GM19193 (cell line): ENCODE measurements around the gene DCBLD1.

Experiments
- POLR2A ChIP-seq: IDR thresholded peaks from 4 replicates; pipeline ENCODE4 v1.6.1; 2011; ENCODE audit not compliant: insufficient read depth, insufficient read length; ENCODE audit errors: extremely low read depth

DCBLD1 gene

DNA sequence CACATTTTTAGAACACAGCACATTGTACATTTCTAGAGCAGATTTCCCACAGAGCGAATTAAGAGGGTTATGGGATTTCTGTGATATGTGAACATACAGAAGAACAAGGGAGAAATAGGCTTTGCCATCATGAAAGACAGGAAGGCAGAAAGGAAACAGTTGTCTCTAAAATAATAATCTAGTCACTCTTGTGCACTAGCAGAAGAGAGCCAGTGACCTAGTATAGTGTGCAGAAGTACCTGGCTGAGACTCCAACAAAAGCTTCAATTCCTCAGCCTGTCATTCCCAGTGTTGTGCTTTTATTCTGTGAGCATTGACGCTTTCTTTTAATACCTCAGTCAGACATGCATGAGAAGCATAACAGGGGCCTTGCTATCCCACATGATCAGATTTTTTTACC, 17.8 kb upstream of the DCBLD1 start:
- no peak for TF ChIP-seq POLR2A

DNA sequence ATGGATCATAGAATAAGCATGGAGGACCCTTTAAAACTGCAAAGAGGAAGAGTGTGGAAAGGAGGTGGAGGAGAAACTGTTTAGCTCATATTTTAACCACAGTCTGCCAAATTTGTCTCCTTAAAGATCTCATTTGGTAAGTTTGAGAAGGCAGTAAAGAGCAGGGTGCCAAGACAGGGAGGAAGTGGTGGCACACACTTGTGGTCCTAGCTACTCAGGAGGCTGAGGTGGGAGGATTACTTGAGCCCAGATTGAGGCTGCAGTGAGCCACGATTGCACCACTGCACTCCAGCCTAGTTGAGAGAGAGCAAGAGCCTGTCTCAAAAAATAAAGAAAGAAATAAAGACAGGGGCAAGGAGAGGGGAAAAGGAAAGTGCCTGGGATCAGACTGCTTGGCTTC, 16.8 kb upstream of the DCBLD1 start:
- no peak for TF ChIP-seq POLR2A

DNA sequence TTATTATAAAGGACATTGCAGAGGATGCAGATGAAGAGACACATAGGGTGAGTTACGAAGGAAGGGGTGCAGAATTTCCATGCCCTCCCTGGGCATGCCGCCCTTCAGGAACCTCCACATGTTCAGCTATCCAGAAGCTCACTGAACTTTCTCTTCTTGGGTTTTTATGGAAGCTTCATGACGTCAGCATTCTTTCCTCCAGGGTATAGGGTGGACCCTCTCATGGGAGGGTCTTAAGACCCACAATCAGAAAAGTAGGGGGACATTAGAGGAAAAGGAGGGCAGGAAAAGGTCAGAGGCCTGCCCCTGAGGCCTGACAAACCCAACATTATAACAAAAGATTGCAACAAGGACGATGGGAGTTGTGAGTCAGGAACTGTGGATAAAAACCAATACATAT, 14.6 kb upstream of the DCBLD1 start:
- no peak for TF ChIP-seq POLR2A

DNA sequence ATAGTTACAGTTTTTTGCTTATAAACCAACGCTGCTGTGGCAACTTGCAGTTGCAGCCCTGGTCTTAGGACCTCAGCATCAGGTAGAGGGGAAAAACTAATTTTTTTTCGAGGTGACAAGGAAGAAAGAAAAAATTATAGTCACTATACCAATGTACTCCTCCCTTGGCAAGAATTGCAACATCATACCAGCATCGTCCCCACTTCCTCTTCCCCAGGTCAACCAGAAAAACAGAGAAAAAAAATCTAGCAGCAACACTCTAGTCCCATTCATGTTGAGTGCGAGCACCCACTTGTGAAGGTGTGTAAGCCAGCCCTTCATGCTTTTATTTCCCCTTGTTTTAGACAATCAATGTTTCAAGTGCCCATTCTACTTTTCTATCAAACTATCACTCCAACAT, 13.1 kb upstream of the DCBLD1 start:
- TF ChIP-seq POLR2A, result no peak

DNA sequence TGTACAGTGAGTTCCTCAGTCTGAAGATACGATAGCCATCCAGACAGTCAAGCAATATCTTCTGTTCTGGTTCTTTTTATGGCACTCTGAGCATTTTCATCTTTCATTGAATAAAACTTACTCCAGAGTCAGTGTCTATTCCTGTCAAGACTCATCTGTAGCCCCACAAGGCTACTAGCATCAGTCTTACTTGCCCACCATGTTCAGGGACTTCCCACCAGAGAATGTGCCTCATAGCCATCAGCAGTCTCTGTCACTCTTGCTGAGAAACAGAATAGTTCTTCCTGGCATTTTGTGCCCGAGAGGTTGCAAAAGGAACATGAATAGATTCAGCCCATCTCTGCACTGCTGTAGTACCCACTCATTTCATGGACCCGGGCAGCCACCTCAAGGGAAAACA, 12.7 kb upstream of the DCBLD1 start:
- TF ChIP-seq POLR2A, result no peak

DNA sequence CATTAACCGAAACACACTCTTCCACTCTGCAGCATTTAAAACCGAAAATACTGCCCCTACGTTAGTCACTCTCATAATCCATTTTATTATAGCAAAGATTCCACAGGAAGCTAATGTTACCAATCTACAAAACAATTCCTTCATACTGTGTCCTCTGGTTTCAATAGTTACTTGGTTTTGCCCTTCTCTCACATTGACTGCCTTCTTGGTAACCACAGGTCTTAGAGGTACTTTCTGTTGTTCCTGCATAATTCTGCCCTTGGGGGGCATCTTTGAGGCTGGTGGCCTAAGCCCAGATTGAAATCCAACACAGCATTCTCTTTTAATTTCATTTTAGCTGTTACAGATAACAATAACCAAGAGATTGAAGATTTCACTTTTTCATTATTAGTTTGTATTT, 9.8 kb upstream of the DCBLD1 start:
- TF ChIP-seq POLR2A, result no peak

DNA sequence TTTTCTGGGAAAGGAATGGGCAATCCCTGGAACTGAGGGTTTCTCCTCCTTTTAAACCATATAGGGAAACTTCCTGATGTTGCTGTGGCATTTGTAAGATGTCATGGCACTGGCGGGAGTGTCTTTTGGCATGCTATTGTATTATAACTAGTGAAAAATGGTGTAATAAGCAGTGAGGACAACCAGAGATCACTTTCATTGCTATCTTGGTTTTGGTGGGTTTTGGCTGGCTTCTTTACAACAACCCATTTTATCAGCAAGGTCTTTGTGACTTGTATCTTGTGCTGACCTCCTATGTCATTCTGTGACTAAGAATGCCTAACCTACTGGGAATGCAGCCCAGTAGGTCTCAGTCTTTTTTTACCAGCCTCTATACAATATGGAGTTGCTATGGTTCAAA, 9.1 kb upstream of the DCBLD1 start:
- TF ChIP-seq POLR2A, result no peak

DNA sequence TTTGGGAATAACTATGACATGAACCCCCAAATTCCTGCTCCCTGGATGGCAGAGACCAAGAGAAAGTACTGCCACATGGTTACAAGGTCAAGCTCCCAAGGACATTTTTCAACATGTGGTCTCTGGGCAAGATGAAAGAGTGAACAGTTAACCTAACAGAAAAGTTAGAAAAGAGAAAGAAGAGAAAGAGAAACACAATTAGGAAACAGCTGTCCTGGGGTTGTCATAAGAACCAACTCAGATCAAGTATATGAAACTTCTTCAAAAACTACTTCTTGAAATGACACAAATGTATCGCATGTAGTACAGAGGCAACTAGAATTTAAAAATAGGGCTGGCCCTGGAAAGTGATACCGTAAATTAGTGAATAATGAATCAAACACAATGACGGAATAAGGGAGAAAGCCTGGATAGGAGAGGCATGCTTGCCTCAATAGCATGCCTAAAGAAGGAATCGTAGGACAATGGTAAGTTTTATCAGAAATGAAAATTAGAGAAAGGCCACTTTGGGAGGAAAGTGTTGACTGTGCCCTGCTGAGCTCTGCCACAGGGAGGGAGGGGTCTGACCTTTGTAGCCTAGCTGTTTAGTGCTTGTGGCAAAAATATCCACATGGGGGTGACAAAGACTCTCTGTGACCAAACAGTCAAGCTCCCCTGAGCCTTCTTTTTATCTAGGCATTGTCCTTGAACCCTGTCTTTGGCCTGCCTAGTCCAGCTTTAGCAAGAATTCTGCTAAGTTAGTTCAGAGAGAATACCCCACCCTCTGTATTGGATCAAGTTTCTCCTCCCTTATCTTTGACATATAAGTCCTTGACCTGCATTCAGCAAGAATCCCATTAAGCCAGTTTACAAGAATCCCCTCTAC, 4.3 kb upstream of the DCBLD1 start:
- TF ChIP-seq POLR2A, result no peak

DNA sequence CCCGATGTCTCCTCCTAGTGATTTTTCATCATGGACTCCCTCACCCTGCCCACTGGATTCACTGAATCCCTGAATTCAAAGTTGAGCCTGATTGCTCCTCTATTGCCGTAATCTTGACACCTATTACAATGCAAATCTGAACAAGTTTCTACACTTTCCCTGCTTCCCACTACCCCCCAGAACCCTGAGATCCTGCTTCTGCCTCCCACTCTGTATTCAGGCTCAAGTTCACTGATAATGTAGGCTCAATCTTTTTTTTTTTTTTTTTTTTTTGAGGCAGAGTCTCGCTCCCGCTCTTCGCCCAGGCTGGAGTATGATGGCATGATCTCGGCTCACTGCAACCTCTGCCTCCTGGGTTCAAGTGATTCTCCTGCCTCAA, 3.6 kb upstream of the DCBLD1 start:
- TF ChIP-seq POLR2A, result no peak

DNA sequence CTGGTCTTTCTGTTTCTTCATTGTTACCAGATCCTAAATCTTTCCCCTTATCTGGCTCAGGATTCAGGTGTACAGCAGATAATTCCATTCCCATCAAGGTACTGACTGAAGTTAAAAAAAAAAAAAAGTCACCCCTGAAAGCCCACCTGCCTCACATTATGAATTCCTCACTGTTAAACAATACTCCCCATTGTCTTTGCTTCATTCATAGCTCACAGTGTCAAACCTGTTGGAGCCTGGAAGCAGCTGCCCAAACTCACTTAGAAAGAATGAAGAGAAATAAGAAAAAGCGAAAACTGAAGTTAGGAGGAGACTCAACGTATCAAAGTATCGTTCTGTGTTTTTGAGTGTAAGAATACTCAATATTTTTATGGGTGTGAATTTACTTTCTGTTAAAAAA, 1.8 kb upstream of the DCBLD1 start:
- TF ChIP-seq POLR2A, result no peak

DNA sequence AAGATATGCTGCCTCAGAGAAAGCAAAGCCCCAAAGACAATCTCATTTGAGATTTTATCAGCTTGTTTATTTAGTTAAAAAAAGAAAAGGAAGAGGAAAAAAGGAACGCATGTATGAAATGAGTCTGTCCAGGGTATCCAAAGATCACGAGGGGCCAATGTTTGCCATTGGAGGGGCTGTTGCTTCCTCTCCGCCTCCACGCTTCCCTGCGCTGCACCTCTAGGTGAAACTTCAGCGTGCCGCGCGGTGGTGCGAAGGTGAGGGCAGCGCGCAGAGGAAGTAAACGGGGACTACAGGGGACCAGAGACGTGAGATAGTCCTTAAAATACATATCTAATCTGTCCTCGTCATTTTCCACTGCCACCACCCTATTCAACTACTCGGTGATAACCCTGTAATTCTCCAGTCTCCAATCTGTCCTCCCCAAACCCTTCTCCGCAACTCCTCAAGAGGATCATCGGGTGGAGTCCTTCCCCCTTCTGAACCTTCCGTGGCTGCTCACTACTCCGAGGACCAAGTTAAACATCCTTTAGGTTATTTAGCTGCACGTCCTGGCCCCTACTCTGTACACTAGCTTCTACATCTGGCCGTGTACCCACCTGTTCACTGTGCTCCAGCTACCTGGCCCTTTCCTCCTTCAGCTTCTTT, 1.1 kb upstream of the DCBLD1 start:
- no peak for TF ChIP-seq POLR2A

DNA sequence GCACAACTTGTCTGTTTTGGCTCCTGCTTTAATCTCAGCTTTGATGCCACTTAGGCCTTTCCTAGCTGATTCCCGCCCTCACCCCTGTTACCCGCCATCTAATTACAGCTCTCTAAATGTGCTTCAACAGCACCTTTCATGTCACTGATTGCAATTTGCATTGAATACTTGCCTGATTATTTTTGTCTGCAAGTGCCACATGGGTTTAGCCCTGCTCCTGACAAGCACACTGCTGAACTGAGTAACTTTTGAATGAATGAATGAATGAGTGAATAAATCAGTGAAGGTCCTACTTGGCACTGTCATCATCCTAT, 591 bp upstream of the DCBLD1 start:
- no peak for TF ChIP-seq POLR2A

DNA sequence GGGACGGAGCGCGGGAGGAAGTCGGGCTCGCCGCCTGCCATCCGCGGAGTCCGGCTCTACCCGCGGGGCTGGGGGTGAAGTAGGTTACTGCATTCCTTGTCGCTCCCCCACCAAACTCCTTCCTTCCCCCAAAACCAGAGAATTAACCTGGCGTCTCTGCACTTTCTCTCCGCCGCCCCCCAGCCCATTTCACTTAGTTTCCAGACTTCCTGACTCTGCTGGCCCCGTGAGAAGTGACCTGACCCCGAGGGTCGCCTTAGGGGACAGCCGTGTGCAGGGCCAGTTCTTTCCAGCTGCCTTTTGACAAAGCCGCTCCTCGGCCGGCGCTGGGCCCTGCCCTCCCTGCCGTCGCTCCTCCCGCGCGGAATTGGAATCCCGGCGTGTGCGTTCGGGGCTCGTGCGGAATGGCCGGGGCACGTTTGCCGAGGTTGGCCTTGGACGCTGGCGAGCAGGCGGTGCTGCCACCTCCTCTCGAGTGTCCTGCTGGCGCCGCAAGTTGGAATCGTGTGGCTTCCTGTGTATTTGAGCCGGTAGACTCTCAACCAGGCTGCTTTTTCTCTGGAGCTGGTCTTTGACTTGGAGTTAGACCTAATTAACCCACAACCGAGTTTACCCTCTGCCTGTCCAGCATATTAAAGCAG, 650 bp downstream of the DCBLD1 start:
- no peak for TF ChIP-seq POLR2A

DNA sequence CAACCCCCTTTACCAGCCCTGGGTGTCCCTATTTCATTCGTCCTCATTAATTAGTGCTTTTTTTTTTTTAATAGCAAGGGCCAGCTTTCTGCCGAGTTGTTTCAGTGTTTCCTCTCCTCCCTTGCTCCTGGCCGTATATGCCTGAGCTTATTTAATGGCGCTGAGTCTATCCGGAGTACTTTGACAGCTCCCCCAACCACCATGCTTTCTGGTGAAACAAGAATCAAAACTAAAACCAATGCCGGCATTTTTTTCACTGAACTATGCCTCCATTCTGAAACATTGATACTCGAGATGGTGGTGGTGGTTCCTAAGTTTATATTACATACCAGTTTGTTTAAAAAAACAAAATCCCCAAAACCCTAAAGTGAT, 1.2 kb downstream of the DCBLD1 start:
- no peak for TF ChIP-seq POLR2A

DNA sequence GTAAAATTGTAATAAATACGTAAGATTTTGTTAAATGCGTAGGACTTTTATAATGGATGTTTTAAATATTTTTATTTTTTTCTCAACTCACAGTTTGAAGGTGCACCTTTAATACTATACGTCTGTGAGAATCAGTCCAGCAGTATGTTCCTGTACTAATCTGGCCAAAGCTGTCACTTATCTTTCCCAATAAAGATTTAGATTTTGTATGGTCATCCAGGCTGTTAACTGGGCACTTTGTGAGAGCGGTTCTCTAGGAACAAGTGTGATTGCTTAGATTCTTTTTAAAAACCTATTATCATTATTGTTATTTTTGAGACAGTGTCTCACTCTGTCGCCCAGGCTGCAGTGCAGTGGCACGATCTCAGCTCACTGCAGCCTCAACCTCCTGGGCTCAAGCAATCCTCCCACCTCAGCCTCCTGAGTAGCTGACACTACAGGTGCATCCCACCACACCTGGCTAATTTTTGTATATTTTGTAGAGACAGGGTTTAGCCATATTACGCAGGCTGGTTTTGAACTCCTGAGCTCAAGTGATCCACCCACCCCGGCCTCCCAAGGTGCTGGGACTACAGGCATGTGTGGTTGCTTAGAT, 1.7 kb downstream of the DCBLD1 start:
- TF ChIP-seq POLR2A, result no peak

DNA sequence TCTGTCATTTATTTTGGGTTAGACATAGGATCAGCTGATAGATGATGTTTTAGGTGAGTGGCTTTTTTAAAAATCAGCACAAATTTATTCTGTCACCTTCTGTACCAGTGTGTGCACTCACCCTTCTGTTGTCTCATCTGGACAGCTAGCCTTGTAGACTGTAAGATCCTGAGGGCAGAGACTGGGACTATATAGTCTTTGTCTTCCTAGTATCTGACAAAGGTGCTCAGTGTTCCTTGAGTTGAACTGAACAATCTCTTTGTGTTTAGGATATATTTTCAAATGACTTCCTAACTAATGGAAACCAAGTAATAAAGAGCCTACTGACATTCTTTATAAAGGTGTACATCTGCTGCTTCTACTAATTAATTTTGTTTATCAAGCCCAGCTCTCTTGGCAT, 3.0 kb downstream of the DCBLD1 start:
- TF ChIP-seq POLR2A, result no peak
